HG03378 (cell line): ENCODE results near the gene MPG.
"Not testable (repeated sequence)": the region's sequence is repeated elsewhere in the genome, so short reads cannot be mapped to it uniquely, and the experiment has no call there.

ENCODE experiments used
- ATAC-seq: cut with Tn5 transposase; IDR thresholded peaks from one replicate; pipeline ENCODE4 v1.9.1; 2021; ENCODE audit warnings: mild to moderate bottlenecking, moderate library complexity; ENCODE audit not compliant: unreplicated experiment

Gene MPG

DNA sequence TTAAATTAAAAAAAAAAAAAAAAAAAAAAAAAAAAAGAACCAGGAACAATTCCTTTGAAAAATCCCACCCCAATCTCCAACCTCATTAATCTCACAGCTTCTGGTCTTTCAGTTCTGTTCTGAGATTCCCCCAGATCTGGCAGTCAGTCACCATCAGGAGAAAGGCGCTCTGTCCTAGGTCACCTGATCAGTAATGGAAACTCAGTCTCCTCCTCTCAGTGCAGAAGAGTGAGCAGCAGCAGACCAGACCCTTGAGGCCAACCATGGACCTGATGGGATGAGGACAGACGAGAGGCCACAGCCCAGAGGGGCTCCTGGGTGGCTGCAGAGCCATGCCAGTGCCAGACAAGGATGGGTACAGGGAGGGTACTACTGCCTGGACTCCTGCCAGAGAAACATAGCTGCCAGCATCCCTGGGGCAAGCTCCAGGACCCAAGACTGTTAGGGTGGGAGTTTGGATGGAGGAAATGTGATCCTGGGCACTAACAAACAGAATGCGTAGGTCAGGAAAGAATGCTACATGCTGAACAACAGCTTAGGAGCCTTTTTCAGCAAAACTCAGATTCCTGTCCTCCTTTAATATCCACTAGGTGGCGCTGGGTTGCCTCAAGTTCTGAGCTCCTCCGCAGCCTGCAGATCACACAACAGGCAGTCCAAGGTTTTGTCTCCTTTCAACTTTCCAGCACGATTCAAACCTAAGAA lies 28.7 kb downstream of the MPG start:
- ATAC-seq, result no peak

DNA sequence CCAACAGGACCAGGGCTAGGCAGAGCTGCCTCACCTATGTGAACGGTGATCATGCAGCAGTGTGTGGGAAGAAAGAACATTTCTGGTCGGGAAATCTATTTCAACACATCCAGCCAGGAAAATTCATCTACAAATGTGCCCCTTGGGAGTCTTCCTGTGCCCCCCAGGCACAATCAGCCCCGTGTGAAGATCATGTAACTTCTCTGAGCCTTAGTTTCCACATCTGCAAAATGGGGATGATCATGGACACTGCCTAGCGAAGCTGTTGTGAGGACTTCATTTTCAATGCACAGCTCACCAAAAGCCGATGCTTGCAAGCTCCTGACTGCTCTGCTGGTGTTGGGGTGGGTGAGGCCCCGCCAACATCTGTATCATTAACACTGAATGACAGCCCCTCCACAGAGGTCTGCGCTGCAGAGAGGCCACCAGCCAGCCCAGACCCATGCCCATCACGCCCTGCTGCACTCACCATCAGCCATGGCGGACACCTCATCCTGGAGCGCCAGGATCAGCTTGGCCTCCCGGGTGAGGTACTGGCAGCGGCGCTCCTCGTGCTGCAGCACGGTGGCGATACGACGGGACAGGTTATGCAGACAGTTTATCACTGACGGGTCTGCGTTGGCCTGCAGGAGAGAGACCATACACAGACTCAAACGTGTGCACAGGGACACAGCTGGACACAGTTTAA lies 34.3 kb downstream of the MPG start:
- no peak for ATAC-seq

DNA sequence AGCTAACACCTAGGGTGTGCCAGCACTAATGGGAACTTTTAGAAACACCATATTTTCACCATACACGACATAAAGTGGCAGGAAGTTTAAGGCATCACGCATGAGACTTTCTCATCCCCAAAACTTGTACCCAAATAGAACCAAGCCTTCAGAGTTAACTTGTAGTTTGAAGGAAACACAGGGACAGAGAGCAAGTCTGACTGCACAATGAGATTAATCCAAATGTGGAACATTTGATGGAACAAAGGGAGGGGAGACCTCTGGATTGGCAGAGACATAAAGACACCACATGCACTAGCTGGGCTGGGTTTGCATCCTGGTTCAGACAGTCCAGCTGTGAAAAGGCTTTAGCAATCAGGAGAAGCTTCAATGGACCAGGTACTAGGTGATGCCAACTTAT lies 36.3 kb downstream of the MPG start:
- ATAC-seq, result no peak

DNA sequence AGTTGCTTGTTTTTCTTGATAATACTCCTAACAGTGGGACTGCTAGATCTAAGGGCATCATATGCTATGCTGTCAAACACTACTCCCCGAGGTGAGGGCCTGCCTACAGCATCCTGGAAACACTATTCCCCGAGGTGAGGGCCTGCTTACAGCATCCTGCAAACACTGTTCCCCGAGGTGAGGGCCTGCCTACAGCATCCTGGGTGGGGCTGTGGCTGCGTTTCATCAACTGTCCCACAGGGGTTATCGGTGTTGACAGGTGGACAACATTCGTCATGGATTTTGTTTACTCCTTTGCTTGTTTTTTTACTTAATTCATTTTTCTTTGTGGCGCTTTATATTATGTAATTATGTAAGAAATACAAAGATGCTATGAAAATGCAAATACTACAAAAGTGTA lies 38.0 kb downstream of the MPG start:
- ATAC-seq, result no peak

DNA sequence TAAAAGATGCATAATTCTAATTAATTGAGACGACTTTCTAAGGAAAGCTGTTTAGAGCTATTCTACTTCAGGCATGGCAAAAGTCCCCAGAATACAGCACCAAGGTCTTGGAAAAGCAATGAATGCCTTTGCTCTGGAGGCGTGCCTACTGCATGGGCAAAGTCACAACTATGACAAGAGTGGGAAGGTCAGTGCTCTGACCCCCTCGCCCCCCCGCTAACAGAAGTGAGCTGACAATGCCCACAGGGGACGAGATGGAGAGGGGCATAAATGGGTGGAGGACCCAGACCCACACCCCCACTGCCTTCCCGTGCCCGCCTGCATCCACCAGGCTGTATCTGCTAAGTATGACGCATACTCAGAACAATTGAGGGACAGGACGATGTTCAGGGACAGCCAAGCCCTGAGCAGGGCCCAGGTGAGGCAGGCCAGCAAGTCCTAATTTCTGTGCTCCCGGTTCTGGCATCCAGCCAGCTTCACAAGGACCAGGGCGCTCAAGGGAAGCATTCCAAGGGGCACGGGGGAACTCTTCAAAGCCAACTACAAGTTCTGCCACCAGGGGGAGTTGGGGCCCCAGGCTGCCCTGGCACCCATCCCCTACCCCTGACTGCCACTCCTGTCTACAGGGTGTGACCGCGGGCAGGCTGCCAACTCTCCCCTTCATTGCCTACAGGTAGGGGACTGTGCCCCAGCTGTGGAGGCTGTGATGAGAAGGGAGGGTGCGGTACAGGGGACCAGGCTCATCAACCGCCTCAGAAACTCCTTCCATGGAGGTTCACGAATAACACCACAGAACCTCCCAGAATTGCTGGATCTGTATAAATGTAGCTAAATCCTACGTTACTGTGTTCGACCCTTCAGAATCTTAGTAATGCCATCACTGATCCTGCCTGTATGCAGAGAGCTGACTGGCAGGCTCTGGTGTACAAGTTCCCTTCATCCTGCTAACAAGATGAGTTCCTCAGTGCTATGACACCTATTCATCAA lies 39.6 kb downstream of the MPG start:
- ATAC-seq, result no peak

DNA sequence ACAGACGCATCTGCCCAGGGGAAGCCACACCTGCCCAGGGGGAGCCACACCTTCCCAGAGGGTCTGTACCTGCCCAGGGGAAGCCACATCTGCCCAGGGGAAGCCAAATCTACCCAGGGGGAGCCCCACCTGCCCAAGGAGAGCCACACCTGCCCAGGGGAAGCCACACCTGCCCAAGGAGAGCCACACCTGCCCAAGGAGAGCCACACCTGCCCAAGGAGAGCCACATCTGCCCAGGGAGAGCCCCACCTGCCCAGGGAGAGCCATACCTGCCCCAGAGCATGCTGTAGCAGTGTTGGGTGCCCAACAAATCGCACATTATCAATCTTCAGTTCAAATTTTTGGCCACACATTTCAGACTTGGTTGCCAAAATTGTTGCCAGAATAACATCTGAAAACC lies 40.8 kb downstream of the MPG start:
- no peak for ATAC-seq

DNA sequence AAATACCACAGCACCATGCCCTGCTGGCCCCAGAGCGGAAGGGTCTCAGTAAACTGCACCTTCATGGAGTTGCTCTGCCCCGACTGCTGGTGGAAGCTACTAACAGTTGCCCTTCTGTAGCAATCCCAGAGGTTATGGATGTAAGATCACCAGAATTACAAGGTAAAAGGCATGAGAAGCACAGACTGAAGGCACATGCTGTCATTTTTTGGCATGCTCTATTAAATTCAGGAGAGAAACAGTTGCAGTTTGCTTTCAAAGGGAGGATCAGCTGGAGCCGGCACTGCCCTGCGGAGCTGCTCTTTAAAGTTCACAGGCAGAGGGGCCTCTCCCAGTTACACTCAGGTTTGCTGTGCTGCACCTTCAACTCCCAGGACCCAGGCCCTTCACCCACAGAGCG lies 41.3 kb downstream of the MPG start:
- ATAC-seq, result no peak

DNA sequence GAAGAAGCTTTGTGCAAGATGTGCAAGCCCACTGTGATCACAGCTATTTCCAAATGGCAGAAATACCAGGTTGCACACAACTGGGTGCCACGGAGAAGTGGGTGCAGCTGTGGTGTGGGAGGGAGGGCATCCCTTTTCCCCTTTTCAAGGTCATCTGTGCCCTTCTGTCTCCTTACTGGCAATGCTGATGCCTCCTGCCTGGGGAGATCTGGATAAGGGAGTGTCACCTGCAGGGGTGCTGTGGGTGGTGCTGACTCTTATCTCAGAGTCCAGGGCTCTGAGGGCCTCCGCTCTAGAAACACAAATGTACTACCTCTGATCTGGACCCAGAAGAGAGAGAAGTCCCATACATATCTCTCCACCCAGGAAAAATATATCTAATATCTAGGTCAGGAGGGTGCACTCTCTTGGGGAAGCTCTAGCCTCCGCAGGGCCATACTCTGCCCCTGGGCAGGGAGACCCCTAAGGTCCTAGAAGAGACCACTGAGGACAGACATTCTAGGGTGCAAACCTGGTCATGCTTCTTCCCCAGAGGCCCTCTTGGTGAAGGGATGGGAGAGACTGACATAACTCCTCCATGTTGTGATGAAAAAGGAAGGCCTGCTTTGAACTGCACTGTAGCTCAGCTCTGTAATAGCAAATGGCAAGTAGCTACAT lies 41.9 kb downstream of the MPG start:
- ATAC-seq, result no peak

DNA sequence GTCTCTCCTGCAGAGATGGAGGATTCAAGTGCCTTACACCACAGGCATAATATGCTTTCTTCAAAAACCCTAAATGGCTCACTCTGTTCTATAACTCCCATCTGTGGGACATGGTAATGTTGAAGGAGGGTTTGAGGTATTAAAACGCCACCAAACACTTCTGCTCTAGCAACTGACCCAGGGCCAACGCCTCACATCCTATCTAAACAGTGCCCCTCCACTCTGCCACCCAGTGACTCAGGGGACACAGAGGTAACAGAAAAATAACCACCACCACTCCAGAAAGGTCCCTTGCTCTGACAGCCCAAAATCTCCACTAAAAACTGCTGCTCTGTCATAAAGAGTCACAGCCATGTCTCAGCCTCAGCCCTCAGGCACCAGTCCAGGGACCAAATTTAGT lies 42.7 kb downstream of the MPG start:
- ATAC-seq, result no peak

DNA sequence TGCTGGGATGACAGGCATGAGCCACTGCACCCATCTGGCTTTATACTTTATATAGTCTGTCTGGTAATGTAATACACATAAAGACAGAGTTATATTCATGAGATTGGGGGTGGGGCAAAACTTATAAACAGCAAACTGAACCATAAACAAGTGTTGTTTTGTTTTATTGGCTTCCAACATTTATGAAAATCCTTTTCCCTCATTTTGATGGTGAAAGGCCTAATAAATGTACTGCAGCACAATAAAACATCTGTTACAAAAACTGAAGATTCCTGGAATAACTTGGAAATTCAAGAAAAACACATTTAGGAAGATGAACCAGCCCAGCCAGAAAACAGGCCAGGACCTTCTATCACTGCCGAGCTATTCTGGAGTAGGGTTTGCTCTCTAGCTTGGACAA lies 44.3 kb downstream of the MPG start:
- no peak for ATAC-seq

DNA sequence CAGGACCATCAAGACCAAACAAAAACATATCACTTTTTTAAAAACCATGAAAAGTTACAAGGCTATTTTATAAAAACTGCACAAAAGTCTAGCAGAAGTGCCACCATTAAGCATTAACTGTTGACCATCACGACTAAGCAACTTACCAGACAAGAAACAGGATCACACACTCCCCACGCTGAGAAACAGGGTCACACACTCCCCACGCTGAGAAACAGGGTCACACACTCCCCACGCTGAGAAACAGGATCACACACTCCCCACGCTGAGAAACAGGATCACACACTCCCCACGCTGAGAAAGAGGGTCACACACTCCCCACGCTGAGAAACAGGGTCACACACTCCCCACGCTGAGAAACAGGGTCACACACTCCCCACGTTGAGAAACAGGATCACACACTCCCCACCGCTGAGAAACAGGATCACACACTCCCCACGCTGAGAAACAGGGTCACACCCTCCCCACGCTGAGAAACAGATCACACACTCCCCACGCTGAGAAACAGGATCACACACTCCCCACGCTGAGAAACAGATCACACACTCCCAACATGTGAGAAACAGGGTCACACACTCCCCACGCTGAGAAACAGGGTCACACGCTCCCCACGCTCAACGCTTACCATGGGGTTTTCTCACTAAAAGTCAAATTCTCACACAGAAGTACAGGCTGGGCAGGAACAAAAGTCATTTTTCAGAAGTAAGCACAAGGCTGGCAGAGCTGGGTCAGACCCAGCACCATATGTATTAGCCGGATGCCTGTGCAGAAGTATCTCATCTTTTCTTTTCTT lies 45.7 kb downstream of the MPG start:
- not testable (repeated sequence) for ATAC-seq

DNA sequence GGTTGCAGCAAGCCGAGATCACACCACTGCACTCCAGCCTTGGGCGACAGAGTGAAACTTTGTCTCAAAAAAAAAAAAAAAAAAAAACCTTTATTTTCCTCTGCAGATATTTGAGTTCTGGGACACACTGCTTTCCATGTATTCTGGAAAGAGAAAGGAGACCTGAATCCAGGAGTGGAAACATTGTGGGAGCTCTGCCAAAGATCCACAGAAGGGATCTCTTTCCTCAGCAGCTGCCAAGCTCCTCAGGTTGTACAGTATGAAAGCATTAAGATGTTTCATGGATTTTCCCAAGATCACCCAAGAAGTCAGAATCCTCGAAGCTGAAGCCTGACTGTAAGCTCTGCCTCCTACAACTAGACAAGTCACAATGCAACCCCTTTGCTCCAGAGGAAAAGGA lies 47.0 kb downstream of the MPG start:
- ATAC-seq, result no peak

DNA sequence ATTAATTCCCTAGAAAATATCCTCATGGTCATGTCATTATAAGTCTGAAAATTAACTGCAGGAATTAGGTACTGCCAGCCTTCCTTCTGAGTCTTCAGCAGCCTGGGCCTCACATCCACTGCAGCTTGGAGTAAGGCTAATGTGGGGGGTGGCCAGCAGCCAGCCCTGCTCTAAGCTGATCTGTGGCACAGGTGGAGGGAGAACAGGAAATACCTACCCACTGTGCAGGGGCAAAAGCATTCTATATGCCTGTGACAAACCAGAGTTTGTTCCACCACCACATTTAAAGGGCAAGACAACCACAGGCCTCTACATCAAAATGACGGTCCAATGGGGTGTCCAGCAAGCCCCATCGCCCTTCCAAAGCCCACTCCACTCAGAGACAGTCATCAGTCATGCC lies 51.0 kb downstream of the MPG start:
- no peak for ATAC-seq

DNA sequence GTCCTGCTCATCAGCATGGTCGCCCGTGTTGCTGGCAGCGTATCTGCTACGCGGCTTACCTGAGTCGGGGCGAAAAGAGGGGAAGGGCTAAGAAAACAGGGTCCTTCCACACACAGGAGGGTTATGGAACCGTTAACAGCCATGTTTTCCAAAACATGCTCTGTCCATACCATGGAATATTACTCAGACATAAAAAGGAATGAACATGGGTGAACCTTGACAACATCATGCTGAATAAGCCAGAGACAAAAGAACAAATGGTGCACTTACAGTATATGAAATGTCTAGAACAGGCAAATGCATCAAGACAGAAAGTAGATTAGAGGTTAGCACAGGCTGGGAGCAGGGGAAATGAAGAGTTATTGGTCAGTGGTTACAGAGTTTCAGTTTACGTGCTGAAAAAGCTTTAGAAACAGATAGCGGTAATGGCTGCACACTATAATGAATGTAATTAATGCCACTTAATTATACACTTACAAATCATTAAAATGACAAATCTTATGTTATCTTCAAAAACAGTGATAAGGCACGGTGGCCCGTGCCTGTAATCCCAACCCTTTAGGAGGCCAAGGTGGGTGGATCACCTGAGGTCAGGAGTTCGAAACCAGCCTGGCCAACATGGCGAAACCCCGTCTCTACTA lies 52.6 kb downstream of the MPG start:
- ATAC-seq, result no peak

DNA sequence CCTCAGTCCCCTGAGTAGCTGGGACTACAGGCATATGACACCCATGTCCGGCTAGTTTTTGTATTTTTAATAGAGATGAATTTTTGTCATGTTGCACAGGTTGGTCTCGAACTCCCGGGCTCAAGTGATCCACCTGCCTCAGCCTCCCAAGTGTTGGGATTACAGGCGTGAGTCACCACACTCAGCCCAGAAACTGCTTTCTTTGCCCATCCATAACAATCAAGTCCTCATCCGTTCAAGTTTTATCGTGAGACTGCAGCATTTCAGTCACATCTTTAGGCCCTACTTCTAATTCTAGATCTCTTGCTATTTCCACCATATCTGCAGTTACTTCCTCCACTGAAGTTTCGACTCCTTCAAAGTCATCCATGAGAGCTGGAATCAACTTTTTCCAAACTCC lies 54.1 kb downstream of the MPG start:
- no peak for ATAC-seq

DNA sequence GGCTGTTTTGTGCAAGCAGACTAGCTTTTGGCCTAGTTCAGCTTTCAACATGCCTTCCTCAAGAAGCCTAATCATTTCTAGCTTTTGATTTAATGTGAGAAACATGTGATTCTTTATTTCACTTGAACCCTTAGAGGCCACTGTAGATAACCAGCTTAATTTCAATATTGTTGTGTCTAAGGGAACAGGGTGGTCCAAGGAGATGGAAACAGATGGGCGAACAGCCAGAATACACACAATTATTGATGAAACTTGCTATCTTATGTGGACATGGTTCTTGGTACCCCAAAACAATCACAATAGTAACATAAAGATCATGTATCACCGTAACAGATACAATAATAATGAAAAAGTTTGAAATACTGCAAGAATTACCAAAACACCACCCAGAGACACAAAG lies 55.7 kb downstream of the MPG start:
- ATAC-seq, result no peak
